WTC11 (cell line): ENCODE results near the gene STX8. TPM values are rescaled to one million over a fixed set of nuclear protein-coding genes. Genes with fewer than 3 reads are reported as not detected.

Source experiments
- ATAC-seq: fragments of 200-7000 bp; cut with Tn5 transposase; 2 replicates; pipeline ENCODE4 v1.10.0; 2021; ENCODE audit warnings: mild to moderate bottlenecking, moderate library complexity
- CTCF ChIA-PET: fragments of 300-600 bp; sonication (Branson Sonifier 250); formaldehyde crosslinking; loops from one replicate; lab custom pipeline; 2021; ENCODE audit warnings: antibody characterized with exemption; lab: Charles Lee
- POLR2A ChIA-PET: fragments of 350-600 bp; sonication (Branson Sonifier 250); formaldehyde crosslinking; loops from one replicate; lab custom pipeline; 2021; ENCODE audit warnings: antibody characterized with exemption; lab: Charles Lee
- DNase-seq: peaks from one replicate; pipeline ENCODE4 v3.0.0; 2021; ENCODE audit warnings: low spot score
- H3K27ac Mint-ChIP-seq: 2 replicates; pipeline ENCODE4 v1.8.0; 2021; ENCODE audit warnings: mixed read lengths
- H3K27me3 Mint-ChIP-seq: 2 replicates; pipeline ENCODE4 v1.8.0; 2021; ENCODE audit warnings: low read depth, mild to moderate bottlenecking, moderate library complexity, mixed read lengths
- H3K36me3 Mint-ChIP-seq: 2 replicates; pipeline ENCODE4 v1.8.0; 2021; ENCODE audit warnings: mixed read lengths
- H3K4me1 Mint-ChIP-seq: 2 replicates; pipeline ENCODE4 v1.8.0; 2022; ENCODE audit warnings: mixed read lengths
- H3K4me3 Mint-ChIP-seq: 2 replicates; pipeline ENCODE4 v1.8.0; 2021; ENCODE audit warnings: mild to moderate bottlenecking, moderate library complexity, mixed read lengths
- H3K9me3 Mint-ChIP-seq: 2 replicates; pipeline ENCODE4 v1.8.0; 2021; ENCODE audit warnings: mixed read lengths
- ATF6 ChIP-seq: sonication (generic); formaldehyde crosslinking; IDR thresholded peaks from 2 replicates; pipeline ENCODE4 v1.8.1; 2023; ENCODE audit warnings: mild to moderate bottlenecking, missing genetic modification reagents
- CTCF ChIP-seq: fragments of 200-600 bp; IDR thresholded peaks from 2 replicates; pipeline ENCODE4 v1.8.0; 2022; ENCODE audit warnings: antibody characterized with exemption
- ELF4 ChIP-seq: sonication (generic); formaldehyde crosslinking; IDR thresholded peaks from 2 replicates; pipeline ENCODE4 v1.8.1; 2022; ENCODE audit warnings: low read depth, mild to moderate bottlenecking, moderate library complexity, missing genetic modification reagents
- FOXJ3 ChIP-seq: sonication (generic); formaldehyde crosslinking; IDR thresholded peaks from 2 replicates; pipeline ENCODE4 v1.9.0; 2021; ENCODE audit warnings: missing genetic modification reagents, mild to moderate bottlenecking, borderline replicate concordance
- GRHL2 ChIP-seq: fragments of 250-450 bp; sonication (Bioruptor Pico); IDR thresholded peaks from 2 replicates; pipeline ENCODE4 v1.8.0; 2022; ENCODE audit warnings: mild to moderate bottlenecking, moderate library complexity; ENCODE audit not compliant: insufficient replicate concordance, severe bottlenecking
- NFE2L1 ChIP-seq: sonication (generic); formaldehyde crosslinking; IDR thresholded peaks from 2 replicates; pipeline ENCODE4 v1.8.1; 2023; ENCODE audit warnings: missing genetic modification reagents
- NR1H2 ChIP-seq: sonication (generic); formaldehyde crosslinking; IDR thresholded peaks from 2 replicates; pipeline ENCODE4 v1.9.0; 2021; ENCODE audit warnings: mild to moderate bottlenecking, moderate library complexity, missing genetic modification reagents
- PRDM15 ChIP-seq: sonication (generic); formaldehyde crosslinking; IDR thresholded peaks from 2 replicates; pipeline ENCODE4 v1.8.0; 2022; ENCODE audit warnings: missing genetic modification reagents
- PREB ChIP-seq: sonication (generic); formaldehyde crosslinking; IDR thresholded peaks from 2 replicates; pipeline ENCODE4 v1.8.1; 2022; ENCODE audit warnings: mild to moderate bottlenecking, missing genetic modification reagents, moderate library complexity, borderline replicate concordance
- SOX15 ChIP-seq: fragments of 250-450 bp; sonication (Bioruptor Pico); IDR thresholded peaks from 2 replicates; pipeline ENCODE4 v1.9.0; 2021; ENCODE audit warnings: mild to moderate bottlenecking
- ZNF121 ChIP-seq: sonication (generic); formaldehyde crosslinking; IDR thresholded peaks from 2 replicates; pipeline ENCODE4 v1.8.0; 2023; ENCODE audit warnings: missing genetic modification reagents
- ZNF281 ChIP-seq: sonication (generic); formaldehyde crosslinking; IDR thresholded peaks from 2 replicates; pipeline ENCODE4 v1.8.0; 2023; ENCODE audit warnings: mild to moderate bottlenecking, missing genetic modification reagents
- total RNA-seq: library from RNA; stranded (reverse); gene quantifications from 3 replicates; pipeline ENCODE4 v1.2.3, GENCODE V29; 2021

STX8 gene
- total RNA-seq, 1 experiment from 2014 or later: 39.9 TPM

- no peak for TF ChIP-seq NFE2L1 (CRISPR knock-in tag)
- TF ChIP-seq PRDM15 (CRISPR knock-in tag): no peak
- no peak for TF ChIP-seq SOX15 (CRISPR knock-in tag)
Measured at GRCh38 chr17:9435165-9435564, 140.5 kb downstream of the STX8 start (continued).

- H3K36me3 Mint-ChIP-seq: no peaks in the 10 kb centered on the region
- no peak for TF ChIP-seq ATF6
- no peak for TF ChIP-seq NR1H2 (CRISPR knock-in tag)
- no peak for TF ChIP-seq CTCF
- no peak for TF ChIP-seq FOXJ3 (CRISPR knock-in tag)
- no peak for TF ChIP-seq ZNF121 (CRISPR knock-in tag)
- TF ChIP-seq ELF4 (CRISPR knock-in tag): no peak
- TF ChIP-seq GRHL2 (CRISPR knock-in tag): no peak
- no peak for TF ChIP-seq PREB (CRISPR knock-in tag)
- no peak for TF ChIP-seq ZNF281 (CRISPR knock-in tag)
Measured at GRCh38 chr17:9434642-9435057, 141.0 kb downstream of the STX8 start.

More at GRCh38 chr17:9434642-9435057, 141.0 kb downstream of the STX8 start:
- Mint-ChIP-seq H3K4me1 (peaks cover 12% of the 10 kb centered on the region), H3K9me3 (peaks cover 4% of the 10 kb centered on the region), H3K27me3 (no peaks in the 10 kb centered on the region), H3K27ac (no peak overlapping the region), H3K4me3 (no peak overlapping the region)
- ATAC-seq (no peak), DNase-seq (no peak)
- CTCF ChIA-PET: interaction anchor here (0.6 kb wide), 1 partner anchor 83 kb away, joined by 5 read pairs; no protein-coding TSS in a partner anchor
- POLR2A ChIA-PET: no interaction called here
